Measurements from ENCODE around the gene TBL1XR1.
"Not testable (repeated sequence)": the region's sequence is repeated elsewhere in the genome, so short reads cannot be mapped to it uniquely, and the experiment has no call there.

TBL1XR1 gene

DNA sequence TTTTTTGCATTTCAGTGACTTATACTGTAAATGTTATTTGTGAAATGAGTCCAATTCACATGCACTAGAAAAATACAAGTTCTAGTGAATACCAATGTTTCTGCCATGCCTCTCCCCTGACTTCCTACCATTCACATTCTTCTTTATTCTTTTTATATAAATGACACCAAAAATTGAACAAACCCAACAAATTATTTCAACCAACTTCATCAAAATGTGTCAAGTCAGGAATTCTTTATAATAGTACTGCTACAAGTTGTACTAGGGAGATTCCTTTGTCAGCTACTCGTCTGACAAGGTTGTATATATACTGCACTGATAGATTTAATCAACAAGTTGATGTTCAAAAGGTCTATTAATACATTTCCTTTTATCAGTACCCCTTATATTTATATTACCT is 3.0 kb downstream of the TBL1XR1 start:
- H3K4me1 ChIP-seq (ENCODE audit: control insufficient read depth, insufficient read depth, low read length, poor library complexity, severe bottlenecking): peaks cover 16% of the 10 kb centered on the region
- H3K36me3 ChIP-seq (ENCODE audit: control insufficient read depth, insufficient read depth, low read length): peaks cover 21% of the 10 kb centered on the region
- H3K27ac ChIP-seq (ENCODE audit: low read depth, low read length, severe bottlenecking): no peak overlapping the region
- H3K9me3 ChIP-seq (ENCODE audit: control insufficient read depth, low read length): no peaks in the 10 kb centered on the region
- WGBS, 2 experiments (ENCODE audit: insufficient coverage in 2 of 2): no CpG with 5 or more reads among the region's 1 CpG
- H3K4me3 ChIP-seq (ENCODE audit: extremely low read depth, insufficient read depth, low read length, poor library complexity, severe bottlenecking): peak overlapping the region; percentile 87

GRCh38 chr3:177193688-177194268 is 3.5 kb downstream of the TBL1XR1 start:
- 57 to 85% methylated on average over 5 of the region's 9 CpGs for WGBS, 2 experiments (ENCODE audit: insufficient coverage in 2 of 2)
- Histone ChIP-seq H3K36me3 (ENCODE audit: control insufficient read depth, insufficient read depth, low read length) (peaks cover 25% of the 10 kb centered on the region), H3K4me1 (ENCODE audit: control insufficient read depth, insufficient read depth, low read length, poor library complexity, severe bottlenecking) (peaks cover 12% of the 10 kb centered on the region), H3K4me3 (ENCODE audit: extremely low read depth, insufficient read depth, low read length, poor library complexity, severe bottlenecking) (peak overlapping the region; percentile 87), H3K9me3 (ENCODE audit: control insufficient read depth, low read length) (no peaks in the 10 kb centered on the region), H3K27ac (ENCODE audit: low read depth, low read length, severe bottlenecking) (no peak overlapping the region)

GRCh38 chr3:177193275-177193674 is 4.0 kb downstream of the TBL1XR1 start:
- H3K27ac ChIP-seq (ENCODE audit: low read depth, low read length, severe bottlenecking); H3K4me1 ChIP-seq (ENCODE audit: control insufficient read depth, insufficient read depth, low read length, poor library complexity, severe bottlenecking); H3K4me3 ChIP-seq (ENCODE audit: extremely low read depth, insufficient read depth, low read length, poor library complexity, severe bottlenecking); H3K9me3 ChIP-seq (ENCODE audit: control insufficient read depth, low read length): not testable (repeated sequence)
- 95 to 96% methylated on average over 6 to 8 of the region's 12 CpGs for WGBS, 2 experiments (ENCODE audit: insufficient coverage in 2 of 2)
- peaks cover 29% of the 10 kb centered on the region for H3K36me3 ChIP-seq (ENCODE audit: control insufficient read depth, insufficient read depth, low read length)

DNA sequence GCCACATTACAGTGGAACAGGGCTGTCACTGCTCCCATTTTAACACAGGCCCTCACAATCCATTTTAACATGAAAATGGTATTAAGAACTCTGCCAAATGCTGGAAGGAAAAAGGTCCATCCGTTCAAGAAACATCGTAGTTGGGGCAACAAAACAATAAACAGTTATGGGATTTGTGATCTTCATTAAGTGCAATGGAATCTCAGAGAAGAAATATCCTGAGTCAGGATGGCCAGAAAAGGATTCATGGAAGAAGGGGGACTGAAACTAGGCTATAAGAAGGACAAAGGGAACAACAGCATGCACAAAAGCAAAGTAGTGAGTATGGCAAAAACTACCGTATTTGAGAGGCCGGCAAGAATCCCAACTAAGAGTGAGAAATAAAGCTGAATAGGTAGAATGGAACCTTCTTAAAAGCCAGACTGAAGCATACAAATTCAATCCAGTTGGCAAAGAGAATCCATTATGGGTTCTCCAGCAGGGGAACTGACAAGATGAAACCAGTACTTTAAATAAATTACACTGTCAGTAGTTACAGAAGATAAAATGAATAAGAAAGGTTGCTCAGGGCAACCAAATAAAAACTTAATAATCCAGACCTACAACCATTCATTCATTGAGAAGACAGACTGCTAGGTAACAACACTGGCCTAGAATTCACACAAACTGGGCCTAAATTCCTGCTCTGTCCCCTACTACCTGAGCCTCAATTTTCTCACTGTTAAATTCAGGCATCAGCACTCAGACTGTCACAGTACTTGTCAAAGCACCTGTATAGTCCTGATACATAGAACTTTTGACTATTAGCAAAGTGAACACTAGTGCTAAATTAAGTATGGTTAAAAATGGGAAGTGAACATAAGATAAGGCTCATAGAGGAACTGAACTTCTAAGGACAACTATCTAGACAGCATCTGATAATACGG is 6.3 kb downstream of the TBL1XR1 start:
- Histone ChIP-seq H3K27ac (ENCODE audit: low read depth, low read length, severe bottlenecking) (no peak overlapping the region), H3K9me3 (ENCODE audit: control insufficient read depth, low read length) (no peaks in the 10 kb centered on the region), H3K36me3 (ENCODE audit: control insufficient read depth, insufficient read depth, low read length) (peaks cover 30% of the 10 kb centered on the region), H3K4me3 (ENCODE audit: extremely low read depth, insufficient read depth, low read length, poor library complexity, severe bottlenecking) (no peak overlapping the region), H3K4me1 (ENCODE audit: control insufficient read depth, insufficient read depth, low read length, poor library complexity, severe bottlenecking) (peaks cover 3% of the 10 kb centered on the region)
- 59 to 64% methylated on average over 4 of the region's 5 CpGs for WGBS, 2 experiments (ENCODE audit: insufficient coverage in 2 of 2)

DNA sequence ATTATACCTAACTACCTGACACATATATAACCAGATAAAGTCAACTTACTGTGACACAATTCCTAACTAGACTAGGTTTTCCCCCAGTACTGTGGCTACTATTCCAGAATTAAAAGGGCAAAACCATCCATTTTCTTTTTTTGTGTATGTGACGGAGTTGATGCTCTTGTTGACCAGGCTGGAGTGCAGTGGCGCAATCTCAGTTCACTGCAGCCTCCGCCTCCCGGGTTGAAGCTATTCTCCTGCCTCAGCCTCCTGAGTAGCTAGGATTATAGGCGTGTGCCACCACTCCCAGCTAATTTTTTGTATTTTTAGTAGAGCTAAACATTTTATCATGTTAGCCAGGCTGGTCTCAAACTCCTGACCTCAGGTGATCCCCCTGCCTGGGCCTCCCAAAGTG is 7.1 kb downstream of the TBL1XR1 start:
- H3K4me1 ChIP-seq (ENCODE audit: control insufficient read depth, insufficient read depth, low read length, poor library complexity, severe bottlenecking); H3K4me3 ChIP-seq (ENCODE audit: extremely low read depth, insufficient read depth, low read length, poor library complexity, severe bottlenecking); H3K27ac ChIP-seq (ENCODE audit: low read depth, low read length, severe bottlenecking); H3K9me3 ChIP-seq (ENCODE audit: control insufficient read depth, low read length): not testable (repeated sequence)
- 90 to 100% methylated on average over 3 to 5 of the region's 5 CpGs for WGBS, 2 experiments (ENCODE audit: insufficient coverage in 2 of 2)
- H3K36me3 ChIP-seq (ENCODE audit: control insufficient read depth, insufficient read depth, low read length): peaks cover 30% of the 10 kb centered on the region

DNA sequence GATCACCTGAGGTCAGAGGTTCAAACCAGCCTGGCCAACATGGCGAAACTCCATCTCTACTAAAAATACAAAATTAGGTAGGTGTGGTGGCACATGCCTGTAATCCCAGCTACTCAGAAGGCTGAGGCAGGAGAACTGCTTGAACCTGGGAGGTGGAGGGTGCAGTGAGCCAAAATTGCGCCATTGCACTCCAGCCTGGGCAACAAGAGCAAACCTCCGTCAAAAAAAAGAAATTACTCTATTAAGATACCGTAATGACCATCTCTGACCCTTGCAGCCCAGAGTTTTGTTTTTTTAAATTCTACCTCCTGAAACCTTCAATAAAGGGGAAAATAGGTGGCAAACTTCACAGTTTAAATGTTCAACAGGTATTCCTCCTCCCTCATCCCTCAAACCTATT is 9.0 kb downstream of the TBL1XR1 start:
- H3K27ac ChIP-seq (ENCODE audit: low read depth, low read length, severe bottlenecking); H3K4me1 ChIP-seq (ENCODE audit: control insufficient read depth, insufficient read depth, low read length, poor library complexity, severe bottlenecking); H3K9me3 ChIP-seq (ENCODE audit: control insufficient read depth, low read length); H3K4me3 ChIP-seq (ENCODE audit: extremely low read depth, insufficient read depth, low read length, poor library complexity, severe bottlenecking): not testable (repeated sequence)
- peaks cover 33% of the 10 kb centered on the region for H3K36me3 ChIP-seq (ENCODE audit: control insufficient read depth, insufficient read depth, low read length)
- 94 to 96% methylated on average over 2 to 3 of the region's 4 CpGs for WGBS, 2 experiments (ENCODE audit: insufficient coverage in 2 of 2)

DNA sequence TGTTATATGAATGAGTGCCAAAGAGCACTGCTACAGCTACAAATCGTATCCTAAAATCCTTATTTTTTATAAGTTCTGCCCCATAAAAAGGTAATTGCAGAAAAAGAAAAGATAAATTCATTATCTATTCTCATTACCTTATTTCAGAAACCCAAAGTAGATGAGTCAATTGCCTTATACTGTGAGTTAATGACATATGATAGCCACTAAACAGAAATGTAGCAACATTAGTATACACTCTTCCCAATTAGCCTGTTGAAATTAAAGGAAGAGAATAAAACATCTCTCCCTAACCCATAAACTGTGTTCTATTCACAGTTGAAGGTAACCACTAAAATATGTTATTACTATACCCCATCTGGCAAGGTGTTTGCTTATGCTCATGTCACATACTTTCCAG is 11.0 kb downstream of the TBL1XR1 start:
- Histone ChIP-seq H3K9me3 (ENCODE audit: control insufficient read depth, low read length) (no peaks in the 10 kb centered on the region), H3K4me1 (ENCODE audit: control insufficient read depth, insufficient read depth, low read length, poor library complexity, severe bottlenecking) (no peaks in the 10 kb centered on the region), H3K4me3 (ENCODE audit: extremely low read depth, insufficient read depth, low read length, poor library complexity, severe bottlenecking) (no peak overlapping the region), H3K36me3 (ENCODE audit: control insufficient read depth, insufficient read depth, low read length) (peaks cover 31% of the 10 kb centered on the region), H3K27ac (ENCODE audit: low read depth, low read length, severe bottlenecking) (no peak overlapping the region)
- WGBS, 2 experiments (ENCODE audit: insufficient coverage in 2 of 2): no CpG with 5 or more reads among the region's 1 CpG

- peaks cover 27% of the 10 kb centered on the region for H3K36me3 ChIP-seq (ENCODE audit: control insufficient read depth, insufficient read depth, low read length)
- H3K27ac ChIP-seq (ENCODE audit: low read depth, low read length, severe bottlenecking): no peak overlapping the region
- peaks cover 6% of the 10 kb centered on the region for H3K4me1 ChIP-seq (ENCODE audit: control insufficient read depth, insufficient read depth, low read length, poor library complexity, severe bottlenecking)
- H3K9me3 ChIP-seq (ENCODE audit: control insufficient read depth, low read length): no peaks in the 10 kb centered on the region
- H3K4me3 ChIP-seq (ENCODE audit: extremely low read depth, insufficient read depth, low read length, poor library complexity, severe bottlenecking): no peak overlapping the region
- 97% methylated on average over 6 to 7 of the region's 7 CpGs for WGBS, 2 experiments (ENCODE audit: insufficient coverage in 2 of 2)
Observed at GRCh38 chr3:177185035-177185574, 12.2 kb downstream of the TBL1XR1 start.

- H3K27ac ChIP-seq (ENCODE audit: low read depth, low read length, severe bottlenecking); H3K4me3 ChIP-seq (ENCODE audit: extremely low read depth, insufficient read depth, low read length, poor library complexity, severe bottlenecking); H3K9me3 ChIP-seq (ENCODE audit: control insufficient read depth, low read length); H3K4me1 ChIP-seq (ENCODE audit: control insufficient read depth, insufficient read depth, low read length, poor library complexity, severe bottlenecking): not testable (repeated sequence)
- 91% methylated on average over 3 of the region's 3 CpGs; no CpG with 5 or more reads in 1 of the 2 experiments for WGBS, 2 experiments (ENCODE audit: insufficient coverage in 2 of 2)
- peaks cover 31% of the 10 kb centered on the region for H3K36me3 ChIP-seq (ENCODE audit: control insufficient read depth, insufficient read depth, low read length)
Observed at GRCh38 chr3:177184602-177185001, 12.7 kb downstream of the TBL1XR1 start.

- WGBS, 2 experiments (ENCODE audit: insufficient coverage in 2 of 2): no CpG with 5 or more reads among the region's 1 CpG
- H3K4me3 ChIP-seq (ENCODE audit: extremely low read depth, insufficient read depth, low read length, poor library complexity, severe bottlenecking): no peak overlapping the region
- H3K27ac ChIP-seq (ENCODE audit: low read depth, low read length, severe bottlenecking): no peak overlapping the region
- no peaks in the 10 kb centered on the region for H3K9me3 ChIP-seq (ENCODE audit: control insufficient read depth, low read length)
- H3K36me3 ChIP-seq (ENCODE audit: control insufficient read depth, insufficient read depth, low read length): peaks cover 30% of the 10 kb centered on the region
- peaks cover 9% of the 10 kb centered on the region for H3K4me1 ChIP-seq (ENCODE audit: control insufficient read depth, insufficient read depth, low read length, poor library complexity, severe bottlenecking)
Observed at GRCh38 chr3:177182352-177182751, 14.9 kb downstream of the TBL1XR1 start.

GRCh38 chr3:177181418-177181817 is 15.9 kb downstream of the TBL1XR1 start:
- WGBS, 2 experiments (ENCODE audit: insufficient coverage in 2 of 2): 92 to 95% methylated on average over 1 to 3 of the region's 5 CpGs
- no peaks in the 10 kb centered on the region for H3K9me3 ChIP-seq (ENCODE audit: control insufficient read depth, low read length)
- H3K4me3 ChIP-seq (ENCODE audit: extremely low read depth, insufficient read depth, low read length, poor library complexity, severe bottlenecking): no peak overlapping the region
- peak overlapping the region; percentile 10 for H3K27ac ChIP-seq (ENCODE audit: low read depth, low read length, severe bottlenecking)
- peaks cover 39% of the 10 kb centered on the region for H3K36me3 ChIP-seq (ENCODE audit: control insufficient read depth, insufficient read depth, low read length)
- peaks cover 9% of the 10 kb centered on the region for H3K4me1 ChIP-seq (ENCODE audit: control insufficient read depth, insufficient read depth, low read length, poor library complexity, severe bottlenecking)

Measured in mesodermal cell (in vitro differentiated cells).